HG02571 (cell line): ENCODE data around the gene CD19.
"Not testable (repeated sequence)": the region's sequence is repeated elsewhere in the genome, so short reads cannot be mapped to it uniquely, and the experiment has no call there.

ENCODE experiments used
- ATAC-seq: cut with Tn5 transposase; IDR thresholded peaks from one replicate; pipeline ENCODE4 v1.9.1; 2021; ENCODE audit warnings: mild to moderate bottlenecking, moderate library complexity; ENCODE audit not compliant: unreplicated experiment

The CD19 gene

GRCh38 chr16:28931801-28932225 is at the start of gene CD19:
CD19 (plus strand) TSS chr16:28931971; CDS start chr16:28932001, 30 bp downstream.
- ATAC-seq = no peak

GRCh38 chr16:28882551-28883160 is 49.1 kb upstream of the CD19 start:
- no peak for ATAC-seq

- no peak for ATAC-seq
These were observed 48.4 kb upstream of the CD19 start for GRCh38 chr16:28883221-28883996.

- no peak for ATAC-seq
These were observed 47.7 kb upstream of the CD19 start for GRCh38 chr16:28884045-28884444.

- ATAC-seq = no peak
These were observed 44.8 kb upstream of the CD19 start for GRCh38 chr16:28886945-28887344.

- not testable (repeated sequence) for ATAC-seq
These were observed 41.4 kb upstream of the CD19 start for GRCh38 chr16:28890355-28890754.

GRCh38 chr16:28891964-28892890 is 39.5 kb upstream of the CD19 start:
- no peak for ATAC-seq

- no peak for ATAC-seq
These were observed 38.5 kb upstream of the CD19 start for GRCh38 chr16:28893291-28893690.

- no peak for ATAC-seq
These were observed 36.2 kb upstream of the CD19 start for GRCh38 chr16:28895609-28896008.

GRCh38 chr16:28897826-28898225 is 33.9 kb upstream of the CD19 start:
- no peak for ATAC-seq

- ATAC-seq = no peak
These were observed 33.5 kb upstream of the CD19 start for GRCh38 chr16:28898266-28898665.

- ATAC-seq = no peak
These were observed 32.8 kb upstream of the CD19 start for GRCh38 chr16:28898942-28899341.

GRCh38 chr16:28899882-28900590 is 31.7 kb upstream of the CD19 start:
- ATAC-seq = no peak

- no peak for ATAC-seq
These were observed 31.2 kb upstream of the CD19 start for GRCh38 chr16:28900601-28901000.

GRCh38 chr16:28901862-28902261 is 29.9 kb upstream of the CD19 start:
- no peak for ATAC-seq

GRCh38 chr16:28902909-28903308 is 28.9 kb upstream of the CD19 start:
- ATAC-seq = no peak

- no peak for ATAC-seq
These were observed 28.3 kb upstream of the CD19 start for GRCh38 chr16:28903344-28904042.

- ATAC-seq = no peak
These were observed 27.4 kb upstream of the CD19 start for GRCh38 chr16:28904363-28904762.

GRCh38 chr16:28904828-28905227 is 26.9 kb upstream of the CD19 start:
- no peak for ATAC-seq

- no peak for ATAC-seq
These were observed 26.5 kb upstream of the CD19 start for GRCh38 chr16:28905229-28905754.
